KMS-11 (cell line): ENCODE results near the gene VSTM2B.

Experiments
- H2AFZ ChIP-seq: fragments of 200-600 bp; sonication (generic); 2 replicates; pipeline ENCODE4 v1.6.1; 2016; ENCODE audit warnings: antibody characterized with exemption, mixed run types, low read depth
- H3K27ac ChIP-seq: fragments of 200-600 bp; sonication (generic); 2 replicates; pipeline ENCODE4 v1.6.1; 2016; ENCODE audit warnings: mild to moderate bottlenecking, mixed run types
- H3K27me3 ChIP-seq: fragments of 200-600 bp; sonication (generic); 2 replicates; pipeline ENCODE4 v1.6.1; 2017; ENCODE audit warnings: mild to moderate bottlenecking, low read depth, mixed run types, moderate library complexity; ENCODE audit not compliant: insufficient read depth
- H3K36me3 ChIP-seq: fragments of 200-600 bp; sonication (generic); 2 replicates; pipeline ENCODE4 v1.6.1; 2017; ENCODE audit warnings: mild to moderate bottlenecking, mixed run types; ENCODE audit not compliant: insufficient read depth
- H3K4me1 ChIP-seq: fragments of 200-600 bp; sonication (generic); 2 replicates; pipeline ENCODE4 v1.6.1; 2016; ENCODE audit warnings: mild to moderate bottlenecking, low read depth, mixed run types; ENCODE audit not compliant: poor library complexity, severe bottlenecking
- H3K4me2 ChIP-seq: fragments of 200-600 bp; sonication (generic); 2 replicates; pipeline ENCODE4 v1.7.0; 2016; ENCODE audit warnings: mild to moderate bottlenecking, mixed run types
- H3K4me3 ChIP-seq: fragments of 200-600 bp; sonication (generic); IDR thresholded peaks from 2 replicates; pipeline ENCODE4 v1.6.1; 2017; ENCODE audit warnings: low read depth, low read length, mixed read lengths; ENCODE audit not compliant: insufficient read depth
- H3K79me2 ChIP-seq: fragments of 200-600 bp; sonication (generic); 2 replicates; pipeline ENCODE4 v1.6.1; 2016; ENCODE audit warnings: low read depth, mixed run types; ENCODE audit not compliant: insufficient read depth
- H3K9ac ChIP-seq: fragments of 200-600 bp; sonication (generic); 2 replicates; pipeline ENCODE4 v1.6.1; 2016; ENCODE audit warnings: mild to moderate bottlenecking, mixed run types
- H4K20me1 ChIP-seq: fragments of 200-600 bp; sonication (generic); 2 replicates; pipeline ENCODE4 v1.6.1; 2016; ENCODE audit warnings: mild to moderate bottlenecking, mixed run types; ENCODE audit not compliant: insufficient read depth
- CTCF ChIP-seq: fragments of 200-600 bp; sonication (generic); conservative IDR thresholded peaks from 2 replicates; pipeline ENCODE4 v1.6.1; 2017; ENCODE audit warnings: low read depth, mild to moderate bottlenecking, antibody characterized with exemption, low read length, moderate library complexity, mixed read lengths

The VSTM2B gene

GRCh38 chr19:29531458-29532025, 5.7 kb downstream of the VSTM2B start:
- Histone ChIP-seq H3K4me2 (no peak overlapping the region), H3K79me2 (no peaks in the 10 kb centered on the region), H3K27ac (no peak overlapping the region), H3K27me3 (no peaks in the 10 kb centered on the region), H3K4me3 (no peak overlapping the region), H3K4me1 (no peaks in the 10 kb centered on the region), H3K36me3 (no peaks in the 10 kb centered on the region), H4K20me1 (no peaks in the 10 kb centered on the region), H3K9ac (no peak overlapping the region), H2AFZ (no peak overlapping the region)
- TF ChIP-seq CTCF: no peak

- Histone ChIP-seq H3K4me3 (no peak overlapping the region), H3K27me3 (no peaks in the 10 kb centered on the region), H3K4me2 (no peak overlapping the region), H4K20me1 (no peaks in the 10 kb centered on the region), H3K4me1 (no peaks in the 10 kb centered on the region), H3K36me3 (no peaks in the 10 kb centered on the region), H3K9ac (no peak overlapping the region), H3K79me2 (no peaks in the 10 kb centered on the region), H2AFZ (no peak overlapping the region), H3K27ac (no peak overlapping the region)
- TF ChIP-seq CTCF: no peak
These were observed 6.3 kb downstream of the VSTM2B start for GRCh38 chr19:29532097-29532496.

- Histone ChIP-seq H3K27ac (no peak overlapping the region), H3K4me1 (no peaks in the 10 kb centered on the region), H4K20me1 (no peaks in the 10 kb centered on the region), H3K79me2 (no peaks in the 10 kb centered on the region), H3K4me3 (no peak overlapping the region), H3K4me2 (no peak overlapping the region), H3K27me3 (0 out of 2 replicates have a peak, but pooled peaks cover 4% of the 10 kb centered on the region), H3K36me3 (no peaks in the 10 kb centered on the region), H2AFZ (no peak overlapping the region), H3K9ac (no peak overlapping the region)
- TF ChIP-seq CTCF: no peak
These were observed 7.2 kb downstream of the VSTM2B start for GRCh38 chr19:29532956-29533355.

GRCh38 chr19:29533578-29534544, 8.1 kb downstream of the VSTM2B start:
- TF ChIP-seq CTCF: no peak
- Histone ChIP-seq H3K4me2 (no peak overlapping the region), H4K20me1 (no peaks in the 10 kb centered on the region), H3K27me3 (0 out of 2 replicates have a peak, but pooled peaks cover 4% of the 10 kb centered on the region), H3K4me3 (no peak overlapping the region), H3K27ac (no peak overlapping the region), H3K9ac (no peak overlapping the region), H2AFZ (no peak overlapping the region), H3K36me3 (no peaks in the 10 kb centered on the region), H3K79me2 (no peaks in the 10 kb centered on the region), H3K4me1 (no peaks in the 10 kb centered on the region)
